Stimulated activated CD4-positive, alpha-beta T cell treated with anti-CD3 and anti-CD28 coated beads, Interleukin-4, amount 100 ng/mL, for 24 hours (primary cell): ENCODE results near the gene PPP1R7.

Experiments
- DNase-seq: peaks from one replicate; pipeline ENCODE4 v3.0.0-alpha.2; 2020

The PPP1R7 gene

GRCh38 chr2:241217320-241218031, 67.2 kb downstream of the PPP1R7 start:
- DNase-seq, result peak; percentile 28

- DNase-seq, result peak; percentile 30
These were observed 68.1 kb downstream of the PPP1R7 start for GRCh38 chr2:241218131-241219029.

- DNase-seq, result no peak
These were observed 68.7 kb downstream of the PPP1R7 start for GRCh38 chr2:241219030-241219382.

GRCh38 chr2:241219856-241220356, 69.6 kb downstream of the PPP1R7 start:
- DNase-seq, result no peak

GRCh38 chr2:241223211-241224017, 73.1 kb downstream of the PPP1R7 start:
- DNase-seq, result no peak

GRCh38 chr2:241224018-241224850, 74.0 kb downstream of the PPP1R7 start:
- no peak for DNase-seq

- DNase-seq, result no peak
These were observed 74.7 kb downstream of the PPP1R7 start for GRCh38 chr2:241224851-241225438.

- DNase-seq, result no peak
These were observed 75.3 kb downstream of the PPP1R7 start for GRCh38 chr2:241225545-241225944.

- DNase-seq, result no peak
These were observed 75.7 kb downstream of the PPP1R7 start for GRCh38 chr2:241225983-241226382.

- DNase-seq, result no peak
These were observed 76.7 kb downstream of the PPP1R7 start for GRCh38 chr2:241226723-241227572.

GRCh38 chr2:241227594-241227993, 77.3 kb downstream of the PPP1R7 start:
- no peak for DNase-seq

GRCh38 chr2:241228081-241228859, 78.0 kb downstream of the PPP1R7 start:
- DNase-seq, result no peak

GRCh38 chr2:241228860-241229516, 78.7 kb downstream of the PPP1R7 start:
- DNase-seq, result no peak

- no peak for DNase-seq
These were observed 79.5 kb downstream of the PPP1R7 start for GRCh38 chr2:241229563-241230401.

- no peak for DNase-seq
These were observed 80.2 kb downstream of the PPP1R7 start for GRCh38 chr2:241230435-241230834.

GRCh38 chr2:241232736-241233575, 82.7 kb downstream of the PPP1R7 start:
- no peak for DNase-seq
